HTR-8/SVneo (cell line): ENCODE measurements around the gene MPRIP.
"Not testable (repeated sequence)": the region's sequence is repeated elsewhere in the genome, so short reads cannot be mapped to it uniquely, and the experiment has no call there.

Experiments
- DNase-seq: peaks from one replicate; pipeline ENCODE4 v3.0.0; 2011; ENCODE audit warnings: low spot score, mixed read lengths; ENCODE audit not compliant: insufficient read length
- FAIRE-seq: peaks from 2 replicates; lab custom pipeline; 2011; peaks lifted over from hg19 to GRCh38; lab: Jason Lieb, UNC

The MPRIP gene

GRCh38 chr17:17010545-17011034, 31.7 kb upstream of the MPRIP start:
- peak; percentile 100 for FAIRE-seq
- not testable (repeated sequence) for DNase-seq

- FAIRE-seq, DNase-seq: not testable (repeated sequence)
Measured at GRCh38 chr17:17011043-17011907, 31.0 kb upstream of the MPRIP start.

GRCh38 chr17:17013828-17014747, 28.2 kb upstream of the MPRIP start:
- not testable (repeated sequence) for DNase-seq, FAIRE-seq

GRCh38 chr17:17014748-17015124, 27.5 kb upstream of the MPRIP start:
- FAIRE-seq, DNase-seq: not testable (repeated sequence)

GRCh38 chr17:17015230-17015629, 27.0 kb upstream of the MPRIP start:
- DNase-seq (no peak), FAIRE-seq (no peak)

- FAIRE-seq, DNase-seq: not testable (repeated sequence)
Measured at GRCh38 chr17:17016199-17017197, 25.8 kb upstream of the MPRIP start.

- peak; percentile 9 for FAIRE-seq
- DNase-seq = no peak
Measured at GRCh38 chr17:17017343-17018014, 24.8 kb upstream of the MPRIP start.

- FAIRE-seq (no peak), DNase-seq (no peak)
Measured at GRCh38 chr17:17018021-17018441, 24.2 kb upstream of the MPRIP start.

- no peak for DNase-seq
- no peak for FAIRE-seq
Measured at GRCh38 chr17:17018612-17019429, 23.4 kb upstream of the MPRIP start.

- no peak for DNase-seq
- no peak for FAIRE-seq
Measured at GRCh38 chr17:17019430-17019762, 22.9 kb upstream of the MPRIP start.

- no peak for FAIRE-seq
- no peak for DNase-seq
Measured at GRCh38 chr17:17019891-17020456, 22.3 kb upstream of the MPRIP start.

GRCh38 chr17:17020821-17021193, 21.4 kb upstream of the MPRIP start:
- DNase-seq = no peak
- FAIRE-seq = no peak

GRCh38 chr17:17021194-17021863, 20.9 kb upstream of the MPRIP start:
- FAIRE-seq (peak; percentile 77), DNase-seq (no peak)

- FAIRE-seq = no peak
- DNase-seq = no peak
Measured at GRCh38 chr17:17022011-17022410, 20.2 kb upstream of the MPRIP start.

- FAIRE-seq = peak; percentile 20
Measured at GRCh38 chr17:17022456-17022855, 19.8 kb upstream of the MPRIP start.

GRCh38 chr17:17024778-17025300, 17.4 kb upstream of the MPRIP start:
- FAIRE-seq (no peak), DNase-seq (no peak)

More at GRCh38 chr17:17022456-17022855, 19.8 kb upstream of the MPRIP start:
- no peak for DNase-seq

GRCh38 chr17:17025621-17026020, 16.6 kb upstream of the MPRIP start:
- FAIRE-seq (no peak), DNase-seq (no peak)
